Nephron progenitor cell (in vitro differentiated cells): Measurements from ENCODE around the gene IRX6.
A peak's percentile ranks its signal among the peaks of the same experiment; 100 is the strongest.

ENCODE experiments used
- DNase-seq: peaks from one replicate; pipeline ENCODE4 v3.0.0; 2021
- H3K27ac Mint-ChIP-seq: 2 replicates; pipeline ENCODE4 v1.8.0; 2021; ENCODE audit warnings: mild to moderate bottlenecking, moderate library complexity, mixed read lengths
- H3K27me3 Mint-ChIP-seq: 2 replicates; pipeline ENCODE4 v1.8.0; 2021; ENCODE audit warnings: mild to moderate bottlenecking, low read depth, mixed read lengths; ENCODE audit not compliant: poor library complexity
- H3K36me3 Mint-ChIP-seq: 2 replicates; pipeline ENCODE4 v1.8.0; 2021; ENCODE audit warnings: low read depth, mixed read lengths
- H3K4me1 Mint-ChIP-seq: 2 replicates; pipeline ENCODE4 v1.8.0; 2021; ENCODE audit warnings: mixed read lengths
- H3K4me3 Mint-ChIP-seq: 2 replicates; pipeline ENCODE4 v1.8.0; 2021; ENCODE audit warnings: mild to moderate bottlenecking, moderate library complexity, mixed read lengths
- H3K9me3 Mint-ChIP-seq: 2 replicates; pipeline ENCODE4 v1.8.0; 2021; ENCODE audit warnings: mild to moderate bottlenecking, moderate library complexity, mixed read lengths
- TF ChIP-seq, protein P1 (sequence below): fragments of 200-600 bp; sonication (generic); IDR thresholded peaks from 2 replicates; pipeline ENCODE4 v1.5.0; 2021; ENCODE audit warnings: antibody characterized with exemption

IRX6 gene

DNA sequence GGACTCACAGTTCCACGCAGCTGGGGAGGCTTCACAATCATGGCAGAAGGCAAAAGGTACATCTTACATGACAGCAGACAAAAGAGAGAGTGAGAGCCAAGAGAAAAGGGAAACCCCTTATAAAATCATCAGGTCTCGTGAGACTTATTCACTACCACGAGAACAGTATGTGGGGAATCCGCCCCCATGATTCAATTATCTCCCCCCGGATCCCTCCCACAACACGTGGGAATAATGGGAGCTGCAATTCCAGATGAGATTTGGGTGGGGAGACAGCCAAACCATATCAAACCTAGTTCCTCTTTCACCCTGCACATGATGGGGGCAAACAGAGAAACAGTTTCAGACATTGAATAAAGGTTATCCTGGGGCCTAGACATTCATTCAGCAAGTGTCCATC is 32.2 kb upstream of the IRX6 start:
- Mint-ChIP-seq H3K27me3 (peaks cover 15% of the 10 kb centered on the region), H3K36me3 (peaks cover 5% of the 10 kb centered on the region), H3K4me3 (no peak overlapping the region), H3K9me3 (peaks cover 21% of the 10 kb centered on the region), H3K4me1 (peaks cover 31% of the 10 kb centered on the region), H3K27ac (no peak overlapping the region)
- TF ChIP-seq, protein P1, sequence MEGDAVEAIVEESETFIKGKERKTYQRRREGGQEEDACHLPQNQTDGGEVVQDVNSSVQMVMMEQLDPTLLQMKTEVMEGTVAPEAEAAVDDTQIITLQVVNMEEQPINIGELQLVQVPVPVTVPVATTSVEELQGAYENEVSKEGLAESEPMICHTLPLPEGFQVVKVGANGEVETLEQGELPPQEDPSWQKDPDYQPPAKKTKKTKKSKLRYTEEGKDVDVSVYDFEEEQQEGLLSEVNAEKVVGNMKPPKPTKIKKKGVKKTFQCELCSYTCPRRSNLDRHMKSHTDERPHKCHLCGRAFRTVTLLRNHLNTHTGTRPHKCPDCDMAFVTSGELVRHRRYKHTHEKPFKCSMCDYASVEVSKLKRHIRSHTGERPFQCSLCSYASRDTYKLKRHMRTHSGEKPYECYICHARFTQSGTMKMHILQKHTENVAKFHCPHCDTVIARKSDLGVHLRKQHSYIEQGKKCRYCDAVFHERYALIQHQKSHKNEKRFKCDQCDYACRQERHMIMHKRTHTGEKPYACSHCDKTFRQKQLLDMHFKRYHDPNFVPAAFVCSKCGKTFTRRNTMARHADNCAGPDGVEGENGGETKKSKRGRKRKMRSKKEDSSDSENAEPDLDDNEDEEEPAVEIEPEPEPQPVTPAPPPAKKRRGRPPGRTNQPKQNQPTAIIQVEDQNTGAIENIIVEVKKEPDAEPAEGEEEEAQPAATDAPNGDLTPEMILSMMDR, result no peak
- DNase-seq, result no peak

DNA sequence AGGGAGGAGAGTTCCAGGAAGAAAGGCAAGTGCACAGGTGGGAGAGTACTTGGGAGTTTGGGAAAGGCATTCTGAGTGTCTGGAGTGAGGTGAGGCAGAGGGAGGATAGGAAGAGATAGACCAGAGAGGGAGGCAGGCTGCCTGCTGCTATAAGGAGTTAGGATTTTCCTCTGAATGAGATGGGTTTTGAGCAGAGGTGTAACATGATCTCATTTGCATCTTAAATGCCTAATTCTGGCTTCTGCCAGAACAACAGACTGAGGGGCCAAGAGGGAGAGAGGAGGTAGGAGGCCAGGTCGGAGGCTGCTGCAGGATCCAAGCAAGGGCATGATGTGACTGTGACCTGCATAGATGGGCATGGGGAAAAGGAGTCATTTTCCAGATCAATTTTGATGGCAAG is 31.5 kb upstream of the IRX6 start:
- Mint-ChIP-seq H3K36me3 (peaks cover 2% of the 10 kb centered on the region), H3K4me1 (peaks cover 35% of the 10 kb centered on the region), H3K27me3 (peaks cover 12% of the 10 kb centered on the region), H3K27ac (peak overlapping the region; percentile 8), H3K9me3 (peaks cover 19% of the 10 kb centered on the region), H3K4me3 (peak overlapping the region; percentile 3)
- no peak for DNase-seq
- TF ChIP-seq, protein P1, result no peak

DNA sequence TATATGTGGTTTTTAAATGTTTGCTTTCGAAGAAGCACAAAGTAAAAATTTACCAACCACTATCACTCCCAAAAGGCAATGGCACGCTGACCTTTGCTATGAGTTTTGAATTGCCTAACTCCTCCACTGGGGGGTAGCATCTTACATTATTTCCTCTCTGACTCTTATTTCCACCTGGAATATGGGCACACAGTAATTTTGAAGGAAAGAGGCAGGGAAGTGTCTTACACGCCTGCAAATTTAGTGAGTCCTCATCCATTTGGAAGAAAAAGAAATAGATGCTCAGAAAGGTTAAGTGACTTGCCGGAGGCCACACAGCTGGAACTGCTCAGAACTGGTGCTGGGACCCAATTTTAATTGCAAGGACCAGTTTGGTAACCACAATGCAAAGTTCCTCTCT is 29.9 kb upstream of the IRX6 start:
- TF ChIP-seq, protein P1, result no peak
- Mint-ChIP-seq H3K27me3 (peaks cover 18% of the 10 kb centered on the region), H3K4me1 (peaks cover 38% of the 10 kb centered on the region), H3K27ac (no peak overlapping the region), H3K4me3 (no peak overlapping the region), H3K9me3 (peaks cover 18% of the 10 kb centered on the region), H3K36me3 (peaks cover 4% of the 10 kb centered on the region)
- DNase-seq, result no peak

DNA sequence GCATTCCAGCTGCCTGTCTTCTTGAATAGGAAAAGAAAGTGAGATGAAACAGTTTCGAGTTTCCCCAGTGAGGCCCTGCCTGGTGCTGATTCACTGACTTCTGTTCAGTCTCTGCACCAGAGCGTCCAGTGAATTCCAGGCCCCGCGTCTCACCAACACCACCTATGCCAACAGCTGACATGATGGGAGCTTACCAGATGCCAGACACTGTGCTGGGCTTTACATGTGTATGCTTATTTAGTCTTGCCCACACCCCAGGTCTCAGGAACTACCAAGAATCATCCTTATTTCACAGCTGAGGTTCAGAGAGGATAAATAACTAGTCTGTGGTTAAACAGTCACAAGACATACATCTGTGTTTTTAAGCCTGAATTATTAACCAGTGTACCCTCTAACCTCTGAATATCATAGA is 29.1 kb upstream of the IRX6 start:
- DNase-seq, result no peak
- TF ChIP-seq, protein P1, result no peak
- peaks cover 4% of the 10 kb centered on the region for H3K36me3 Mint-ChIP-seq
- H3K4me1 Mint-ChIP-seq, result peaks cover 38% of the 10 kb centered on the region
- no peak overlapping the region for H3K4me3 Mint-ChIP-seq
- no peak overlapping the region for H3K27ac Mint-ChIP-seq
- peaks cover 21% of the 10 kb centered on the region for H3K27me3 Mint-ChIP-seq
- H3K9me3 Mint-ChIP-seq, result peaks cover 18% of the 10 kb centered on the region

DNA sequence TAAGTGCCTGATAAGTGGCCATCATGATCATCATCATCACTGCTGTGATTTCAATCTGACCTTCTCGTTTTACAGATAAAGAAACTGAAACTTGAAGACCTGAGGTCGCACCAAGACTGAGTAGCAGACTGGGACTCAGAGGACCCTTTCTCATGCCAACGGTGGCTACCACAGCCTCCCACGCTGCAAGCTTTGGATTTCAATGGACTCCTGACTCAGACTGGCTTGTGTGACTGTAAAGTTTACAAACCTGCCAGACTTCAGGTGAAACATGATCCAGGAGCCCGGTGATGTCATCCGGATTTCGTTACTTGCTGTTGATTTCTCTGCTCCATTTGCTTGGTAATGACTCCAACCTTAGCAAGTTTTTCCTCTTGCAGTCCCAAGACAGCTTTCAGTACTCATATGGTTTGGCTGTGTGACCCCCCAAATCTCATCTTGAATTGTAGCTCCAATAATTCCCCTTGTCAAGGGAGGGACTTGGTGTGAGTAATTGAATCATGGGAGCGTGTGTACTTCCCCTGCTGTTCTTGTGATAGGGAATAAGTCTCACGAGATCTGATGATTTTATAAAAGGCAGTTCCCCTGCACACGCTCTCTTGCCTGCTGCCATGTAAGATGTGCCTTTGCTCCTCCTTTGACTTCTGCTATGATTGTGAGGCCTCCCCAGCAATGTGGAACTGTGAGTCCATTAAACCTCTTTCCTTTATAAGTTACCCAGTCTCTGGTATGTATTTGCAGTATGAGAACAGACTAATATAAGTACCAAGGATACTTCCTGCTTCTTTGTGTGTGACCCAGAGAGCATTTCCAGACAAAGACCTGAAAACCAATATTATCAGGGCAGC is 26.7 kb upstream of the IRX6 start:
- H3K4me1 Mint-ChIP-seq, result peaks cover 50% of the 10 kb centered on the region

More for the DNA sequence above, 26.7 kb upstream of the IRX6 start:
- TF ChIP-seq, protein P1, result no peak
- H3K9me3 Mint-ChIP-seq, result peaks cover 18% of the 10 kb centered on the region
- peaks cover 19% of the 10 kb centered on the region for H3K27me3 Mint-ChIP-seq
- peaks cover 4% of the 10 kb centered on the region for H3K36me3 Mint-ChIP-seq
- no peak overlapping the region for H3K4me3 Mint-ChIP-seq
- no peak overlapping the region for H3K27ac Mint-ChIP-seq
- no peak for DNase-seq
